Frontal cortex (tissue), 4 donors: ENCODE measurements around the gene CSRP2. TPM values are rescaled to one million over a fixed set of nuclear protein-coding genes. Genes with fewer than 3 reads are reported as not detected.

Source experiments
- DNase-seq, 2 donors: peaks; one replicate each; pipeline ENCODE4 v3.0.0; 2012; ENCODE audit warnings: low spot score in 2 of 2
- FAIRE-seq: peaks from 2 replicates; lab custom pipeline; 2012; peaks lifted over from hg19 to GRCh38; lab: Jason Lieb, UNC
- total RNA-seq: library from RNA; depleted of rRNA; stranded (reverse); fragments of >200 nt; gene quantifications from one replicate; pipeline ENCODE4 v1.2.3, GENCODE V29; 2014
- donor health status: control.
- donor health status: control.
- donor health status: control.

CSRP2 gene
- total RNA-seq, result 298 TPM

GRCh38 chr12:76878899-76879709, at the start of gene CSRP2:
CSRP2 (minus strand) TSS chr12:76879019; CDS start chr12:76866260, 12,759 bp downstream.
- peak; percentile 87 to 93 for DNase-seq
- no peak for FAIRE-seq

GRCh38 chr12:76927170-76927784, 48.5 kb upstream of the CSRP2 start:
- FAIRE-seq (no peak), DNase-seq (no peak)

DNA sequence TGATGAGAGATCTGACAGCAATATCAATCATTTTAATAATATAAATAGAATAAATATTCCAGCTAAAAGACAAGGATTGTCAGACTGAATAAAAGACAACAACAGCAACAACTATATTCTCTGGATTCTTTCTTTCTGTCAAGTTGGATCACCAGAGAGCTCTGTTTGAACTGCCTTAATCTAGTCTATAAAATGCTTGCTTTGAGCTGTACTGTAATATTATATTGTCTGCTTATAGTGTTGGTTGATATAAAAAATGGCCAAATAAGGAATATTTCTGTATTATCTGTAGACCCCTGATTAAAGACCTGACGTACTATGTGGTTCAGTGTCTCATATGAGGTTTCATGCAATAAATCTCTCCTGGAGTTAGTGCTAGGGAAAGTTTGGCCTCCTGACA, 46.3 kb upstream of the CSRP2 start:
- no peak for DNase-seq
- FAIRE-seq, result no peak

GRCh38 chr12:76922866-76923265, 44.0 kb upstream of the CSRP2 start:
- no peak for FAIRE-seq
- no peak for DNase-seq

GRCh38 chr12:76921891-76922664, 43.3 kb upstream of the CSRP2 start:
- FAIRE-seq (no peak), DNase-seq (no peak)

DNA sequence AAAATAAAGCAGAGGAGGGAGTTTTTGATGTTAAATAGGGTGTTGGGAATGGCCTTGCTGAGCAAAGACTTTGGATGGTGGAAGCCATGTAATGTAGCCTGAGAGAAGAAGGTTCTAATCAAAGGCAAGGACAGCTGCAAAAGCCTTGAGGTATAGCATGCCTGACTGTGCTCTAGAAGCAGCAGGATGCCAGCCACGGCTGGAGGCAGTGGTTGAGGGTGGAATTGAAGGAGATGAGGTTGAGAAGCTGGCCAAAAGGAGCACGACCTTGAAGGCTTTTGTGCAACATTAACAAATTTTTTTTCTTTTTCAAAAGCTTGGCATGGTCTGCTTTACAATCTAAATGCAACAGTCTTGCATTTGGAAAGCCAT, 42.3 kb upstream of the CSRP2 start:
- FAIRE-seq, result no peak
- DNase-seq, result no peak

DNA sequence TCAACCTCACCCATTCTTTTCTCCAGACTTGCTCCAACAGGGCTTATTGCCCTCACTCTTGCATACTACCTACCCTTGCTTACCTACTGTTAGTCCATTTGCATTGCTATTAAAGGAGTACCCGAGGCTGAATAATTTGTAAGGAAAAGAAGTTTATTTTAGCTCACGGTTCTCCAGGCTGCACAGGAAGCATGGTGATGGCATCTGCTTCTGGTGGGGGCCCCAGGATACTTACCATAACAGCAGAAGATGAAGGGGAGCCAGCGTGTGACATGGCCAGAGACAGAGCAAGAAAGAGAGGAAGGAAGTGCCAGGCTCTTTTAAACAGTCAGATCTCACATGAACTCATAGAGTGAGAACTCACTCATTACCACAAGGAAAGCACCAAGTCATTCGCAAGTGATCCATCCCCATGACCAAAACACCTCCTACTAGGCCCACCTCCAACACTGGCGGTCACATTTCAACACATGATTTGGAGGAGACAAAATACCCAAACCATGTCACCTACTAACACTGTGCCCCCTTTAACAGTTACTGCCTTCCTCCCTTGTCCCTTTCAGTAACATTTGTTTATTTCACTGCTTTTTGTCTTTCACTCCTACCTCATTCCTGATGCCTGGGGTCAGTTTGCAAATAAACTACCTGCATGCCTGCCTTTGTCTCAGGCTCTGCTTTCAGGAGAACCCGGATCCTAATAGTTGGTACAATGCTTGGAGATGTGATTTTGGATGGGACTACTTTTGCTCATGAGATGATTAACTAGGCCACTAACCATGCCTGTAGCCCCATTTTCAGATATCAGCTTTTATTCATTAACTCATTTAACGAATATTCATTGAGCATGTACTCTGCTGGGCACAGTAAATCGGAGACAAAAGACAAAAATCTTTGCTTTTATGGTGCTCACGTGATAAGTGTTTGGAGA, 41.6 kb upstream of the CSRP2 start:
- no peak for FAIRE-seq
- no peak for DNase-seq

GRCh38 chr12:76919383-76920171, 40.8 kb upstream of the CSRP2 start:
- FAIRE-seq, result no peak
- no peak for DNase-seq

DNA sequence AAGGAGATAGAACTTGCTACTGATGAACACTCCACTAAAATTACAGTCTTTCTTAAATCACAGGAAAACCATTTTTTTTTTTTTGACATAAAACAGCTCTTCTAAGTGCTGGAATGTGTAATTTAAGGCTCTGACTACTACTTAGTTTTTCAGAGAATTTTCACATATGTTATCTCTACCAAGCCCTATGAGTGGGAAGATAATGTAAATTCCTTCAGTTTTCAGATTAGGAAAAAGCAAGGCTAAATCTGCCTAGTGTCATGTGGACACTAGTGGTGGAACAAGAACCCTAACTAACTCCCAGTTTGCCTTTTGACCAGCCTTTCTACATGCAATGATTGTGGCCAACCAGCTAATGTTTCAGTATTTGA, 37.3 kb upstream of the CSRP2 start:
- FAIRE-seq, result no peak
- no peak for DNase-seq

GRCh38 chr12:76915361-76916169, 36.7 kb upstream of the CSRP2 start:
- no peak for DNase-seq
- FAIRE-seq, result no peak

GRCh38 chr12:76914102-76914859, 35.5 kb upstream of the CSRP2 start:
- no peak for FAIRE-seq
- no peak for DNase-seq

DNA sequence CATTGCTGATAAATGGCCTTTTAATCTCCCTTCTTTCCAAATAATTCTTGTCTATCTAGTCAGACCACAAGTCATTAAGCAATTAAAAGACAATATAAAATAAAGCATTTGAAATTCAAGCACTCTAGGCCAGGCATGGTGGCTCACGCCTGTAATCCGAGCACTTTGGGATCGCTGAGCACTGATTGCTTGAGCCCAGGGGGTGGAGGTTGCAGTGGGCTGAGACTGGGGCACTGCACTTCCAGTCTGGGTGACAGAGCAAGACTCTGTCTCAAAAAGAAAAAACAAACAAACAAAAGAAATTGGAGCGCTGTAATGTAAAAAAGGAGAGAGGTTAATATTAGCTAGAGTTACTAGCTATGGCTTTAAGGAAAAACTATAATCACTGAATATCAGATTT, 30.5 kb upstream of the CSRP2 start:
- no peak for DNase-seq
- no peak for FAIRE-seq

GRCh38 chr12:76908303-76909017, 29.6 kb upstream of the CSRP2 start:
- FAIRE-seq, result no peak
- no peak for DNase-seq

GRCh38 chr12:76901628-76902380, 23.0 kb upstream of the CSRP2 start:
- DNase-seq, result no peak
- FAIRE-seq, result no peak

GRCh38 chr12:76899522-76899921, 20.7 kb upstream of the CSRP2 start:
- DNase-seq, result no peak
- no peak for FAIRE-seq

DNA sequence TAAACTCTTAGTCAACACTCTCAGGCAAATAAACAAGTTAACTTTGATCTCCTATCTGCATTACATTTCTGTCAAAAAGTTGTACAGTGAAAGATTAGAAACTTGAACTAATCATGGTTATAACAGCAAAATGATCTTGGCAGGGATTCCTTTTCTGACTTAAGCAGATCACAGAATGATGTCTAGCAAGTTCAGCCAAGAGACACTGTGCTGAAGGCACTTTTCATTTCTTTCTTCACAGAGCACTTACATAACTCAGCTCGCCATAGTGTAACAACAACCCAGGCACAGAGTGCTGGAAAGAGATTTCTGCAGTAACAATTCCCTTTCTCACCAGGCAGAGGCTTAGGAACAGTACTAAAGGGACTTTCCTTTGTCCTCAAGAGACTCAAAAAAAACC, 19.6 kb upstream of the CSRP2 start:
- no peak for FAIRE-seq

More for the DNA sequence above, 19.6 kb upstream of the CSRP2 start:
- no peak for DNase-seq
